ENCODE data around the gene IMPDH1. TPM values are rescaled to one million over a fixed set of nuclear protein-coding genes. Genes with fewer than 3 reads are reported as not detected.
A peak's percentile ranks its signal among the peaks of the same experiment; 100 is the strongest.

Gene IMPDH1
- total and polyA plus RNA-seq, 9 of the 15 experiments (the other 6 are each of a cell fraction or from before 2014, with no cell fraction given) = 0.80 to 118 (median 64.3) TPM

DNA sequence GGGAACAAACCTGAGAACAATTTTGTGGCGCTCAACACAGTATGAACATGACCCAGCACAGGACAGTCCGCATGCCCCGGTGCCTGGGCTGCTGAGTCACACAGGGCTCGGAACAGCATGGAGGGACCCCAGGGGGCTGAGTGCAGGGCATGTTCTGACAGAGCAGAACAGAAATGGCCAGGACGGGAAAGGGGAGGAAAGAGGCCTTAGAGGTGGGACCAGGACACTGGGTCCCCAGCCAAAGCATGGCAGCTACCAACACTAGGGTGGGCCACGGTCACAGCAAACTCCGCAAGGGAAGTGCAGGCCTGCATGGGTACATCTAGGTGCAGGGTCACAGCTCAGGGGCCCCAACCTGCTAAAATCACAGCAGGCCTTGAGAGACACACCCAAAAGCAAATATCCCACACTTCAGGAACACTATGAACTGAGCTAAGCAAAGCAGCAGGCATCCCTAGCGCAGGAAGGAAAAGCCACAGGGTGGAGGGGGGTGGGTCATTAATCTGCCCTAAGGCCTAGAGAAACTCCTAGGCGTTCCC is 5.6 kb downstream of the IMPDH1 start (continued):
- no peak for TF ChIP-seq DDX20 (tag; IDR thresholded peaks at IDR 0.05; ENCODE audit: low read depth)
- TF ChIP-seq ZNF316 (IDR thresholded peaks at IDR 0.05) = peak; percentile 27; the same call in 1 of the 2 replicates
- TF ChIP-seq HDAC2 (IDR thresholded peaks at IDR 0.05) = no peak
- TF ChIP-seq NONO (IDR thresholded peaks at IDR 0.05; ENCODE audit: low read depth in 2 of 2, low read length in 1 of 2) = no peak
- TF ChIP-seq TBL1XR1 (IDR thresholded peaks at IDR 0.05; ENCODE audit: low read length in 2 of 2) = no peak
- TF ChIP-seq, protein P1, sequence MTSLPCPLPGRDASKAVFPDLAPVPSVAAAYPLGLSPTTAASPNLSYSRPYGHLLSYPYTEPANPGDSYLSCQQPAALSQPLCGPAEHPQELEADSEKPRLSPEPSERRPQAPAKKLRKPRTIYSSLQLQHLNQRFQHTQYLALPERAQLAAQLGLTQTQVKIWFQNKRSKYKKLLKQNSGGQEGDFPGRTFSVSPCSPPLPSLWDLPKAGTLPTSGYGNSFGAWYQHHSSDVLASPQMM (CRISPR knock-in tag; IDR thresholded peaks at IDR 0.05) = no peak
- TF ChIP-seq EZH2 (IDR thresholded peaks at IDR 0.05; ENCODE audit: borderline replicate concordance, low read depth, low read length) = no peak
- TF ChIP-seq ZNF77 (CRISPR knock-in tag; IDR thresholded peaks at IDR 0.05) = no peak
- no peak for TF ChIP-seq ZNF134 (CRISPR knock-in tag; conservative IDR thresholded peaks at IDR 0.05)
- TF ChIP-seq, protein P2, sequence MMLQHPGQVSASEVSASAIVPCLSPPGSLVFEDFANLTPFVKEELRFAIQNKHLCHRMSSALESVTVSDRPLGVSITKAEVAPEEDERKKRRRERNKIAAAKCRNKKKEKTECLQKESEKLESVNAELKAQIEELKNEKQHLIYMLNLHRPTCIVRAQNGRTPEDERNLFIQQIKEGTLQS (IDR thresholded peaks at IDR 0.05) = no peak
- TF ChIP-seq, protein P2 (CRISPR knock-in tag; conservative IDR thresholded peaks at IDR 0.05) = 0 out of 2 replicates have a peak, but pooled peaks have one; percentile 42
- TF ChIP-seq SAFB2 (IDR thresholded peaks at IDR 0.05; ENCODE audit: borderline replicate concordance, low read depth, low read length, severe bottlenecking) = no peak
- TF ChIP-seq, protein P3, sequence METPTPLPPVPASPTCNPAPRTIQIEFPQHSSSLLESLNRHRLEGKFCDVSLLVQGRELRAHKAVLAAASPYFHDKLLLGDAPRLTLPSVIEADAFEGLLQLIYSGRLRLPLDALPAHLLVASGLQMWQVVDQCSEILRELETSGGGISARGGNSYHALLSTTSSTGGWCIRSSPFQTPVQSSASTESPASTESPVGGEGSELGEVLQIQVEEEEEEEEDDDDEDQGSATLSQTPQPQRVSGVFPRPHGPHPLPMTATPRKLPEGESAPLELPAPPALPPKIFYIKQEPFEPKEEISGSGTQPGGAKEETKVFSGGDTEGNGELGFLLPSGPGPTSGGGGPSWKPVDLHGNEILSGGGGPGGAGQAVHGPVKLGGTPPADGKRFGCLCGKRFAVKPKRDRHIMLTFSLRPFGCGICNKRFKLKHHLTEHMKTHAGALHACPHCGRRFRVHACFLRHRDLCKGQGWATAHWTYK (CRISPR knock-in tag; IDR thresholded peaks at IDR 0.05) = no peak
- TF ChIP-seq NR2C2 (CRISPR knock-in tag; IDR thresholded peaks at IDR 0.05) = 0 out of 2 replicates have a peak, but pooled peaks have one; percentile 40
- no peak for TF ChIP-seq NR2C2 (tag; IDR thresholded peaks at IDR 0.05)
- no peak for TF ChIP-seq ZNF311 (CRISPR knock-in tag; IDR thresholded peaks at IDR 0.05)
- TF ChIP-seq RBM34 (IDR thresholded peaks at IDR 0.05; ENCODE audit: borderline replicate concordance, insufficient read depth, low read length) = no peak
- no peak for TF ChIP-seq JUN (IDR thresholded peaks at IDR 0.05; ENCODE audit: borderline replicate concordance, low read depth, low read length)
- no peak; the same call in 1 of the 2 replicates for TF ChIP-seq JUN (CRISPR knock-in tag; IDR thresholded peaks at IDR 0.05; ENCODE audit: borderline replicate concordance)
- TF ChIP-seq, protein P4, sequence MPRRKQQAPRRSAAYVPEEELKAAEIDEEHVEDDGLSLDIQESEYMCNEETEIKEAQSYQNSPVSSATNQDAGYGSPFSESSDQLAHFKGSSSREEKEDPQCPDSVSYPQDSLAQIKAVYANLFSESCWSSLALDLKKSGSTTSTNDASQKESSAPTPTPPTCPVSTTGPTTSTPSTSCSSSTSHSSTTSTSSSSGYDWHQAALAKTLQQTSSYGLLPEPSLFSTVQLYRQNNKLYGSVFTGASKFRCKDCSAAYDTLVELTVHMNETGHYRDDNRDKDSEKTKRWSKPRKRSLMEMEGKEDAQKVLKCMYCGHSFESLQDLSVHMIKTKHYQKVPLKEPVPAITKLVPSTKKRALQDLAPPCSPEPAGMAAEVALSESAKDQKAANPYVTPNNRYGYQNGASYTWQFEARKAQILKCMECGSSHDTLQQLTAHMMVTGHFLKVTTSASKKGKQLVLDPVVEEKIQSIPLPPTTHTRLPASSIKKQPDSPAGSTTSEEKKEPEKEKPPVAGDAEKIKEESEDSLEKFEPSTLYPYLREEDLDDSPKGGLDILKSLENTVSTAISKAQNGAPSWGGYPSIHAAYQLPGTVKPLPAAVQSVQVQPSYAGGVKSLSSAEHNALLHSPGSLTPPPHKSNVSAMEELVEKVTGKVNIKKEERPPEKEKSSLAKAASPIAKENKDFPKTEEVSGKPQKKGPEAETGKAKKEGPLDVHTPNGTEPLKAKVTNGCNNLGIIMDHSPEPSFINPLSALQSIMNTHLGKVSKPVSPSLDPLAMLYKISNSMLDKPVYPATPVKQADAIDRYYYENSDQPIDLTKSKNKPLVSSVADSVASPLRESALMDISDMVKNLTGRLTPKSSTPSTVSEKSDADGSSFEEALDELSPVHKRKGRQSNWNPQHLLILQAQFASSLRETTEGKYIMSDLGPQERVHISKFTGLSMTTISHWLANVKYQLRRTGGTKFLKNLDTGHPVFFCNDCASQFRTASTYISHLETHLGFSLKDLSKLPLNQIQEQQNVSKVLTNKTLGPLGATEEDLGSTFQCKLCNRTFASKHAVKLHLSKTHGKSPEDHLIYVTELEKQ (CRISPR knock-in tag; IDR thresholded peaks at IDR 0.05) = no peak
- TF ChIP-seq KDM5B (IDR thresholded peaks at IDR 0.05; ENCODE audit: insufficient replicate concordance, low read depth, low read length) = peak; percentile 16
- no peak for TF ChIP-seq NR4A1 (CRISPR knock-in tag; IDR thresholded peaks at IDR 0.05)
- TF ChIP-seq NR4A1 (tag; IDR thresholded peaks at IDR 0.05) = no peak
- TF ChIP-seq GTF2A2 (tag; IDR thresholded peaks at IDR 0.05) = no peak
